GM21360 (cell line): ENCODE data around the gene SEPTIN12.

Source experiments
- ATAC-seq: cut with Tn5 transposase; IDR thresholded peaks from one replicate; pipeline ENCODE4 v1.9.1; 2021; ENCODE audit warnings: mild to moderate bottlenecking, moderate library complexity; ENCODE audit not compliant: unreplicated experiment

SEPTIN12 gene

DNA sequence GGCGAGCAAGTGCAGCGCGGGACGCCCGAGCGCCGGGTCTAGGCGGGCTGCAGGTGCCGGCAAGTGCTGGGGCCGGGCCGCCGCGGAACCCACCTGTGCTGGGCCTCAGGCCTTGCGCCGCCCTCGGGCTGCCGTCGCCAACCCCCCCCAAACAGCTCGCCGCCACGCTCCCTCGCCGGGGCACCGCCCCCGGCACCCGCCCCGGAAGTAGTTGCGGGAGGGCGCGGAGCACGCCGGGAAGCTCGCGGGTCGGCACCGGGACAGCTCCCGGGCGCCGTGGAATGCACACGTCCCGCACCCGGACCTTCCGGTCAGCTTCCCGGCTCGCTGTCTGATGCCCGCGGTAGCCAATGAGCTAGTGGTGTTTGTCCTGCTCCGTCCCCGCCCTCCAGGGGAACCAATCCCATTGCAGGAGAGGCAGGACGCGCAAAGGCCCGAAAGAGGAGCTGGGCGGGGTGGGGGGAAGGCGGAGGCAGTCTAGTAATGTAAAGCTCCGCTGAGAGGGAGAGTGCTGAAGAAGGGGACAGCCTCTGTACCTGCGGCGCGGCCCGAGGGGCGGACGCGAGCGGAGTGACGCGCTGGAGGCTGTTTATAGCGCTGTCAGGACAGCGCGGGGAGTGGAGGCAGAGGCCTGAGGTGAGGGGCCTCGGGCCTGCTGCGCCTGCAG, 53.9 kb downstream of the SEPTIN12 start, which contains the start of the genes ANKS3 and DNAAF8:
TSS of gene ANKS3 (minus strand) at position 209 of the 667 bp plus-strand sequence. CDS start 4,122 bp downstream, outside the sequence.
TSS of gene DNAAF8 (plus strand) at position 475 of the 667 bp plus-strand sequence. CDS start 1,978 bp downstream, outside the sequence.
- ATAC-seq: peak; percentile 62

DNA sequence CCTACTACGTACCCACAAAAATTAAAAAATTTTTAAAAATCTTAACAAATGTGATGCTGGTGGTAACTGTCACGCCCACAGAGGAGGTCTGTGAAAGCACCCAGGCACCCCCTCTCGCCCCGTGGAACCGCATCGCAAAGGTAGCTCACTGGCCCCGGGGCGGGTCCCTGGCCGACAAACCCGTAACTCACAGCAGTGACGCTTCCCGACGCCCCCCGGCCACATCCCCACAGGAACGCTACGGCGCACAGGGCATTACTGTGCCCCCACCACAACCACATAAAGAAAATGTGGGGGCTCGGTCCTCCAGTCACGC, 54.4 kb downstream of the SEPTIN12 start:
- no peak for ATAC-seq

DNA sequence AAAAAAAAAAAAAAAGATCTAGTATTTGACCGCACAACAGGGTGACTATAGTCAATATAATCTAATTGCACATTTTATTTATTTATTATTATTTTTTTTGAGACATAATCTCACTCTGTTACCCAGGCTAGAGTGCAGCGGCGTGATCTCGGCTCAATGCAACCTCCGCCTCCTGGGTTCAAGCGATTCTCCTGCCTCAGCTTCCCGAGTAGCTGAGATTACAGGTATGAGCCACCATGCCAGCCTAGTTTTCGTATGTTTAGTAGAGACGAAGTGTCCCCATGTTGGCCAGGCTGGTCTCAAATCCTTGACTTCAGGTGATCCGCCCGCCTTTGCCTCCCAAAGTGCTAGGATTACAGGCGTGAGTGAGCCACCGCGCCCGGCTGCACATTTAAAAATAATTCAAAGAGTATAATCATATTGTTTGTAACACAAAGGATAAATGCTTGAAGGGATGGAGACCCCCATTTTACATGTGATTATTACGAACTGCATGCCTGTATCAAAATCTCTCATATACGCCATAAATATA, 54.9 kb downstream of the SEPTIN12 start:
- ATAC-seq: no peak

DNA sequence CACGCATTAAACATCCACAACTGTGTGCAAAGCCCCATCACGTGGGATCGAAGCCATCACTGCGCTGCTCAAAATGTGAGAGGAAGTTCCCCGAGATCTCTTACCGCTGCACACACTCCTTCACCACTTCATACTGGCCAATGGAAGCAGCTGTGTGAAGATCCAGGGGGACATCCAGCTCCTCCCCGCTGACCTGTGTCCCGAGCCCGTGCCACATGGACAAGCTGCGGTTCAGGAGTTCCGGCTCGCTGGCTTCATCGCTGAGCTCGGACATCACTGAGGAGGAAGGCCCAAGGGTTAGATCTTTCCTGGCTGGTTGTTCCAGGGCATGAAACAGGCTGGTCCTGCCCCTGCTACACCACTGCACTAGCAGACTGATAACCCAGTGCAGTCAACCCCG, 58.3 kb downstream of the SEPTIN12 start:
- ATAC-seq: no peak

DNA sequence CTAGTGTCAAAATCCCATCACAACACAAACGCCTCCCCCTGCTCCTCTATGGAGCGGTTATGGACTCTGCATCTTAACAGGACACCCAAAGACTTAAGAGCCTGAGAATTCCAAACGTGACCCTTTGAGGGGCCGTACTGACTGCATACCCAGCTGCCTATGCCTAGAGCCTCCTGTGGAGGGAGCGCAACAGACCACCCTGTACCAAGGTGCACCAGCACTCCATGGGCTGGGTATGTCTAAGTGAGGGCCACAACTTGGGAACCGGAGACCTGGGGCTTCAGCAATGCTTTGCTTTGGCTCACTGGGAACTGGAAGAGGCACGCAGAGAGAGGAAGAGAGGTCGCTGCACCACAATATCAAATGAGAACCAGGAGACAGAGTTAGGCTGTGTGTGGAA, 59.5 kb downstream of the SEPTIN12 start:
- no peak for ATAC-seq
